SK-N-MC (cell line): Measurements from ENCODE around the gene CTSS.

ENCODE experiments used
- EZH2 ChIP-seq: fragments of 200-600 bp; sonication (generic); IDR thresholded peaks from one replicate; pipeline ENCODE4 v1.6.1; 2017; ENCODE audit warnings: antibody characterized with exemption
- FOXP2 ChIP-seq: optimal IDR thresholded peaks from 2 replicates; pipeline ENCODE3; 2011; ENCODE audit warnings: mild to moderate bottlenecking, moderate library complexity; ENCODE audit not compliant: insufficient read depth; ENCODE audit errors: extremely low read length, control extremely low read depth
- POLR2AphosphoS5 ChIP-seq: IDR thresholded peaks from 2 replicates; pipeline ENCODE4 v1.6.1; 2012; ENCODE audit warnings: mild to moderate bottlenecking, low read depth, low read length, borderline replicate concordance

GRCh38 chr1:150796374-150796773 is 30.8 kb upstream of the CTSS start:
- TF ChIP-seq POLR2AphosphoS5 (no peak), EZH2 (no peak), FOXP2 (no peak)
